Activated naive CD4-positive, alpha-beta T cell treated with Interleukin-2 at 50 U/mL for 16 hours (primary cell): ENCODE data around the gene KCTD17.

ENCODE experiments used
- DNase-seq: peaks from one replicate; pipeline ENCODE4 v3.0.0-alpha.2; 2020

KCTD17 gene

DNA sequence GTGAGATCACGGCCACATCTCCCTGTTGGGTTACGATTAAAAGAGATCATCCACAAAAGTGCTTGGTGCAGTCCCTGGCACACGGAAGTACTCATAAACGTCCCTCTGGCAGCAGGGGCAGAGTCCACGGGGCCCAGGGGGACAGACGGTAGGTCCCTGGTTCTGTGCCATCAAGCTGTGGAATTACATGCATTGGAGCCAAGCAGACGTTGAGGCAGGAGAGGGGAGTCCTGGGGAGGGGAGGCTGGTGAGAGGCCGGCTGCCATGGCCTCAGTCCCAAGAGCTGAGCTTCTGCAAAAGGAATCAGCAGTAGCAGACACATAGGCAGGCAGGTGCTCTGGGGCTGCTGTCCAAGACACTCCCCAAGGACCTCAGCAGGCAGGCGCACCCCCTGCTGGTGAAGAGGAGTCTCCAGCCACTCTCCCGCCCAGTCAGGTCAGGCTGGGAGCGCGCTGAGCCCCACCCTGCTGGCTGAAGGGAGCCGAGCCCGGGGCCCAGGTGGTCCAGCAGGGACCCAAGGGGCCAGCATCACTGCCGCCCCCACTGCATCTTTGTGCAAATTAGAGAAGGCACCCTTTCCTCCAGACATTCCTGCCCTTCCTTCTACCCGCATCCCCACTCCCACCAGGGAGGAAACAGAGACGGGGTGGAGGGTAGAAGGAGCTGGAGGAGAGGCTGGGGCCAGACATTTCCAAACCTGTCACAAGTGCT lies 7.6 kb upstream of the KCTD17 start:
- DNase-seq: peak; percentile 53

DNA sequence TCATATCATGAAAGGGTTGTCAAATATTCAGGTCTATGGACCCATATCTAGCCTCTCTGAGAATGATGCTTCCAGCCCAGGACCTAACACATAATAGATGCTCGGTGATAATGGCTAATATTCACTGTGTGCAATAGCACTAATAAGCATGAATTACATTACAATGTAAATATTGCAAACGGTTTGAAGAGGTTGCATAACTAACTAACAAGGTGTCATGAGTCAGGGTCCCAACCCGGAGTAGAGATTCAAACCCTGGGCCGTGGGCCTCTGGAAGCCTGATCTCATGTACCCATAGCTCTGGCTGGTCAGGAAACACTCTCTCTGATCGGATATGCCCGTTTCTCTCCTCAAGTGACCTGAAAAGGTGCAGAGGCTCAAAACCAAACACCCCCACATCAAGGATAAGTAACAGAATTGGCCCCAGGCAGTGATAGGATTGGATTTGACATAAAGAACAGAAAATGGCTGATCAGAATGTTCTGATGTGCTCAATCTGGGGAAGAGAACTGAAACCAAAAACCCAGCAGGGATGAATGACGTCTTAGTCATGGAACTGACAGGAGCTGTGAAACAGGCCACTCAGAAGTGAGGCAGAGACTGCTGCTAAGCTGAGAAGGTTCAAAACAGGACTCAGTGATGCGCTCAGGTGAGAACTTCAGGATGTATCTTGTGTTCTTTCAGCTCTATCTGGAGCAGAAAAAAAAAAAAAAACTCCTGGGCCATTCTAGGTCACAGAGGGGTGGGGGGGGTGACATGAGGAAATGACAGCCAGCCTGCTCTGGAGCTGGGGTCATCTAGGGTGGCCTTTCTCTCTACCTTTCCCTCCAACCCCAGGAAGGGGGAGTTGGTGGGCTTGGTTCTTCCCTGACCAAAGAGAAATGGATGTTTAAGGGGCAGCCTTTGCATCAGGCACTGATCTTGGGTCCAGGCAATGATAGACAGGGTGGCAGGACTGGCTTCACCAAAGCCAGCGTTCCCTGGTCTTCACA lies 6.6 kb upstream of the KCTD17 start:
- DNase-seq: no peak

DNA sequence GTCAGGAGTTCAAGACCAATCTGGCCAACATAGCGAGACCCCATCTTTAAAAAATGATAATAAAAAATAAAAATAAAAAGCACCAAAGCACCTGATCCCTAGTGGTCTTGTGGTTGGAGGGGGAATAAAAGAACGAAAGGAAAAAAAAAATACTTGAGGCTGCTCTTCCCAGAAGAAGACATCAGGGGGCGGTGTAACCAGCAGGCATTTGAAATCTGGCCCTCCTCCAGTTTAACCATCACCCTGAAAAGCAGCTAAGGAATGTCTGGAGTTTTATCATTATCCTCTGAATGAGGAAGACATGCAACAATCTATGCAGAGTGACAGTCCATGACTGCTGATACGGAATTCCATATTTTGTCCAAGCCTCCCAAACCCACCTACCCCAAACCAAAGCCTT lies 5.6 kb upstream of the KCTD17 start:
- no peak for DNase-seq

DNA sequence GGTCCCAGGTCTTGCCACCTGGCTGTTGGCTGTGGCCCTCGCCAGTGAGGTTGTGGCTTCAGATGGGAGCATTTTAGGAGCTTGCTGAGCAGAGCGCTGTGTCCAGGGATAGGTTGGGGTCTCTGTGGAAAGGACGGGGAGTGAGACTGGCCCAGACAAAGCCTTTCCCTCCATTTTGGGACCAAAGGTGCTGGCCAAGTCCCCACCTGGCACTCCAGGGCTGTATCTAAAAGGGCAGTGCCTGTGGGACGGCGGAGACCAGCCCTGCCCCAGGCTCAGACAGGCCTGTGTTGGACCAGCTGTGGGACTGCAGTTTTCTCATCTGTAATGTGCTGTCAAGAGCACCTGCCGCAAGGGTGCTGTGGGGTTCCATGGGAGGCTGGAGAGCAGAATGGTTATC lies 5.0 kb upstream of the KCTD17 start:
- DNase-seq: no peak

DNA sequence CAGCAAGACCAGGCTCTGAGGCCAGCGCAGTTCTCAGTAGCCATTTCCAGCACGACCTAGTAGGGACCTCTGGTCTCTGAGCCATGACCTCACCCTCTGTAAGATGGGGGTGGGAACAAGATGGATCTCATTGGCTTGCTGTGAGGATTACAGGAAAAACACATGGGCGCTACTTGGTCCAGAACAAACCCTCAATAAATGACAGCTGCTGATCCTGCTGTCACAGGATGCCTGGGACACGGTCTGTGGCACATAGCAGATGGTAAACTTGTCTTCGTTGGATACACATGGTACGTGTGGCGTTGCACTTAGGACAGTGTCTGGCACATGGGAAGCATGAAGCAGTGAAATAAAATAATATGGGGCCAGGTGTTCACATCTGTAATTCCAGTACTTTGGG lies 4.5 kb upstream of the KCTD17 start:
- no peak for DNase-seq

DNA sequence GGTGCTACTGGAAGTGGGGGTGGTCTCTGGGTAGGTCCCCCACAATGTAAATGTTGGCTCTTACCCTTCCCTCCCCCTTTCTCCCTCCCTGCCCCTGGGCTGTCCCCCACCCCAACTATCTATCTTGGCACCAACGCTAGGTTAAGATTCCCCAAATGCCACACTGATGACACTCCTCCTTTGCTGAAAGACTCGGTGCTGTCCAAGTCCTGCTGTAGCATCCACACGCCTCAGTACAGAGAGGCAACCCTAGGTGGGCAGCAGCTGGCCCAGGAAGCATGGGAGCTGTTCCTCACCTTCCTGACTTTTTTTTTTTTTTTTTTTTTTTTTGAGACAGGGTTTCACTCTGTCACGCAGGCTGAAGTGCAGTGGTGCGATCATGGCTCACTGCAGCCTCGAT lies 3.4 kb upstream of the KCTD17 start:
- DNase-seq: no peak

DNA sequence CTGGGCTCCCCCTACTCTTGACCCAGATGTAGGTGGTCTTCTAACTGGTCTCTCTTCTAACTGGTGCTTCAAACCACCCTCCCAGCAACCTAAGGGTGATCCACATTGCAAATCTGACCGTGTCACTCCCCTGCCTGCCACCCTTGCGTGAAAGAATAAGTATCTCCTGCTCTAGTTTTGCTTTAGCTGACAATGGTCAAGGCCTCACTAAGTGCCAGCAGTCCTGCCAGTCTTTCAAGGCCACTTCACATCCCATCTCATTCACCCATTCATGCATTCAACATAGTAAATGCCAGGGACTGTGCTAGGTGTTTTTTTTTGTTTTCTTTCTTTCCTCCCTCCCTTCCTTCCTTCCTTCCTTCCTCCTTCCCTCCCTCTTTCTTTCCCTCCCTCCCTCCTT lies 2.3 kb upstream of the KCTD17 start:
- no peak for DNase-seq

DNA sequence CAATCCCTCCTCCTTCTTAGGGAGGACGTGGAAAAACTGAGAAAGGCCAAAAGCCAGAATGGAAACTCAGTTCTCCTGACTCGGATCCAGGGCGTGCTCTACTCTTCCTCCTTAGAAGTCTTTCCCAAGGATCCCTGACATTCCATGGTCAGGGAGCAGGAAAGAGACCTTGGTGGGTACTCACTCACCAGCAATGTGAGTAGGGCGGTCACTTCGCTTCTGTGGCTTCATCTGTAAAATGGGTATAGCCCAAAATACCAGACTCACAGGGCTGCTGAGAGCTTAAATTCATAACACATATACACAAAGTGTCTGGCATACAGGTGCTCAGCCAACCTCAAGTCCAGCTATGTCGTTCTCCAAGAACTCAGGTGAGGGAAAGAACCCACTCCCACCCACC lies 629 bp upstream of the KCTD17 start:
- DNase-seq: no peak

DNA sequence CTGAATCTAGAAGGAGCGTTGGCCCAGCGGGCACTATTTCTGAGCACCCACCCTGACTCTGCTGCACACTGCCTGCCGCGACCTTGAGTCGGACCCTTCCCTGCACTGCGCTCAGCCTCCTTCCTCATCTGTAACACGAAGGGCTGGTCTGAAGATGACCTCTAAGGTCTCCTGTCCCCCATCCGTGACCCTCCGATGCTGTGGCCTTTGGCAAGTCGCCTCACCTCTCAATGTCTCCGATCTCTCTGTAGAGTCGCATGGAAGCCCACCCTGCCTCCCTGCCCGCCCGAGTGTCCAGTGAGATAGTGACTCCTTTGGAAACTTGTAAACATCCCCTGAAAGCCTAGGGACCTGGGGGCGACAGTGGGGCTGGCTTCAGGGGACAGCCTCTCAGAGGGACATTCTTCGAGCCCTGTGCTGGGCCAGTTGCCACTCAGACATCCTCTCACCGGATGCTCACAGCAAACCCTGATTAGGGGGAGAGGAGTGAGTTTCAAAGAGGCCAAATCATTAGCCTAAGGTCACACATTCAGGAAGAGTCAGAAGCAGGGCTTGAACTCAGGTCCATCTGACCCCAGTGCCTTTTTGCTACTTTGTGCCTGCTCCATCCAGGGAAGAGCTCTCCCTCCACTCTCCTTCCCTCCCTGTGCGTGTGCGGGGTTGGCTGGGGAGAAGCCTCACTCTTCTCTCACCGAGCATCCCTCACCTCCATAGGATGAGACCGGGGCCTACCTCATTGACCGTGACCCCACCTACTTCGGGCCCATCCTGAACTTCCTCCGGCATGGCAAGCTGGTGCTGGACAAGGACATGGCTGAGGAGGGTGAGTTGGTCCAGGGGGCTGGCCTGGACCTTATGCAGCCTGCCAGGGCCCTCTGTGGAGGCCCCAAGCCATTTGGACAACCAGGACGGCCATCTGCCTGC lies 1.1 kb downstream of the KCTD17 start:
- DNase-seq: no peak

DNA sequence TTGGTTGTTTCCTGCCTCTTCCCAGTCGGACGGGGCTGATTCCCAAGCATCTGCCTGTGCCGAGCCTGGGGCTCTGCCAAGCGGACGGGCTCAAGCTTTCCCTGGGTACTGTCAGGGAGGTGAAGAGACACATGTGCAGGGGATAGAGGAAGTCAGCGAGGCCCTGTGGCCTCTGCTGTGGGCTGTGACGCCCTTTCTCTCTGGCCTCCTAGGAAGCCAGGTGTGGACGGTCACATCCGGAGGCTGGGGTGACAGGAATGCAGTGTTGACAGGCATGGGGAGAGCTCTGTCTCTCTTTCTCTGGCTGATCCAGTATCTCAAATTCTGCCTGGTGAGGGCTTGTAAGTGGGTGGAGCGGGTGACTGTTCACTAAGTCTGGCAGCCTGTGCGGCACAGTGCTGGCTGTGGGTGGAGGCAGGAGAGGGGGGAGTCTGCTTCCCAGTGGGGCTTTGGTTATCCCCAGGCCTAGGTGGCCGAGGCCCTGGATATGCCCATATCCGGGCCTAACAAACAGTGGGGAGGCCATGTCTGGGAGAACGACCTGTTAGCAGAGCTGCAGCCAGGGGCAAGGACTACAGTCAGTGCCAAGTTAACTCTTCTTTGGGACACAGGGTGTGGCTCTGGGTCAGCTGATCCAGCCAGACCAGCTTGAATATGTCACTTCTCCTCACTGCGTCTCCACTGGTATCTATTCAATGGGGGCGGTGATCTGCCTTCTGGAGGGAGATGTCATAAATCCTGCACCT lies 1.9 kb downstream of the KCTD17 start:
- DNase-seq: no peak

DNA sequence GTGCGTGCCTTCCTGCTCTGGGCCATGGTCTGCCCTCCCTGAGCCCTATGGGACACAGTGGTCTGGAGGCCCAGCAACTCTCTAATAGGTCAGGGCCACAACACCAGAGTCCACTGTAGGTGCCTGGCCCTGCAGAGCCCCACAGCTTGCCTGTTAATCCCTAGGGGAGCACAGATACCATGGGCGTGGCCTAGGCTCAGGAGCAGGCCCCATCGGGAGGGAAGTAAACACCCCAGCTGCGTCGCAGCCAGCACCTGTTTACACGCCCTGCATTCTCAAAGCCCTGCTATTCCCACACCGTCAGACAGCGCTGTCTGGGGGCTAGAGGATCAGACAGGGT lies 2.5 kb downstream of the KCTD17 start:
- no peak for DNase-seq

DNA sequence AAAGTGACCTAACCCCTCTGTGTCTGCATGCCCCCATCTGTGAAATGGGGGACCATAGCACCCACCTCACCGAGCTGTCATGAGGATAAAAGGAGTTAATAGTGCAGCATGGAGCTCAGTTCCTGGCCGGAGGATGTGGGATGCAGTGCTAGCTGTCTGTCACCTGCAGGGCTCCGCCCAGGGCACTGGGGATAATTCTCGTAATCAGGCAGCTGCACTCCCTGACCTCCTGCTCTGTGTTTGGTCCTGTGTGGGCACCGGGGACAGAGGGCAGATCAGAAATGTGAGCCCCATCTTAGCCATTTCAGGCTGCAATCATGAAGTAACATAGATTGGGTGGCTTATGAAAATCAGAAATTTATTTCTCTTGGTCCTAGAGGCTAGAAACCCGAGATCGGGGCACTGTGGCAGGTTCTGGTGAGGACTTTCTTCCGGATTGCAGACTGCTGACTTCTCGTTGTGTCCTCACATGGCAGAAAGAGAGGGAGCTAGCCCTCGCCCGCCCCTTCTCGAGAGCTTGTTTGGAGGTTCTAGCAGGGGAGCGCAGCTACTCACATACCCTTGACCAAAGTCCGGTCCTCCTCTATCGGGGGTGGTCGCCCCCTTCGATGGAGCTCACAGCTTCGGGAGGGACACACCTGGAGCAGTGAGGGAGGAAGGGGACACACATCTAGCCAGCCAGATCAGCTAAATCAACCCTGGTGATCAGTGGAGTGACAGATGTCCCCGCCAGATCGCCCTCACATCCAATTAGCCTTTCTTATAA lies 3.2 kb downstream of the KCTD17 start:
- no peak for DNase-seq

DNA sequence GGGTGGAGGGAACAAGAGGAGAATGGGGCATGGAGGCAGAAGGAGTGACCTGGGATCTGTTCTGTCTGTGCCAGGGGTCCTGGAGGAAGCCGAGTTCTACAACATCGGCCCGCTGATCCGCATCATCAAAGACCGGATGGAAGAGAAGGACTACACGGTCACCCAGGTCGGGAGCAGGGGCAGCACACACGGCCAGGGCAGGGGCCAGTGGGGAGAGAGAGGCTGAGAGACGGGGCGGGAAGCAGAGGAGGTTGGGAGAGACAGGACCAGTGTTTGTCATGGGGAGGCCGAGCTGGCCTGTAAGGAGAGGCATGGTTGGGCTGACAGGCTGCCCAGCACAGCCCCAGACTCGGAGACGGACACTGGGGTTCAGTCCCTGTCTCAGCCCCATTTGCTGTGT lies 4.7 kb downstream of the KCTD17 start:
- no peak for DNase-seq

DNA sequence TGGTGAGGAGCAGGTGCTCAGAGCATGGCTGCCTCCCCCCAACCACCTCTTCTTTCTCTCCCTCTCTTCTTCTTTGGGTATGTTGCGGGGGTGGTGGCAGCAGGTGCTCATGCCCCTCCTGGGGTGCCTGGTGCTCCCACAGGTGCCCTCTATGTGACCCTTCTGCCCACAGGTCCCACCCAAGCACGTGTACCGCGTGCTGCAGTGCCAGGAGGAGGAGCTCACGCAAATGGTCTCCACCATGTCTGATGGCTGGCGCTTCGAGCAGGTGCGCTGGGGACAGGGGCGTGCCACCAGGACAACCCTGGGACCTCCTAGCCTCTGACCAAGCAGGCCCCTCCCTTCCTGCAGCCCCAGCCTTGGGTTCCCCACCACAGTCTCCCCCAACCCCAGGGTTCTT lies 5.7 kb downstream of the KCTD17 start:
- no peak for DNase-seq

DNA sequence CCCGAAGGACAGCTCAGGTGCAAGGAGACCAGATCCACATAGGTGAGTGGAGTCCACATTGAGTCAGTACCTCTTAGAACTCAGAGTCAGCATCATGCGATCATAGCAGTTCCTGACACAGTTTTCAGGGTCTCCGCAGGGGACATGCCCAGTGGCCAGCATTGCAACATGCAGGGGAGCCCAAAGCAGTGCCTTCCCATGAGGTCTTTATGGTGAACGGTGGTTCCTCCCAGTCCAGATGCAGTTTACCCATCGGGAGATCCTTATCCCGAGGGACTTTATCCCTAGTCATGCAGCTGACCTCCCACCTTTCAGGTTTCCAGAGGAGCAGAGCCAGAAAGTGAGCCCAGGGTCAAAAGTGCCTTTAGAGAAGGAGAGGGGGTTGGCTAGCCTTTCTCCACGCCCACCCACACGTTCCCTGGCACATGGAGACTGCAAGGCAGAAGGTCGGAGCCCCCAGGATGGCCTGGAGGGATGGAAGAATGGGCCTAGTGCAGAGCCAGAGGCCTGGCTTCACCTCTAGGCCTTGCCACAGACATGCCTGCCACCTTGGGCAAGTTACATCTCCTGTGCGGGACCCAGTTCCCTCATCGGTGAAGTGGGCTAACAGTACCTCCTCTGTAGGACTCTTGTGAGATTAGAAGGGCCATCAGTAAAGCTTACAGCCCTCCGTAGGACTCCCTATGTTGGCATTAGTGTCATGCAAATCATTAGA lies 6.4 kb downstream of the KCTD17 start:
- no peak for DNase-seq

DNA sequence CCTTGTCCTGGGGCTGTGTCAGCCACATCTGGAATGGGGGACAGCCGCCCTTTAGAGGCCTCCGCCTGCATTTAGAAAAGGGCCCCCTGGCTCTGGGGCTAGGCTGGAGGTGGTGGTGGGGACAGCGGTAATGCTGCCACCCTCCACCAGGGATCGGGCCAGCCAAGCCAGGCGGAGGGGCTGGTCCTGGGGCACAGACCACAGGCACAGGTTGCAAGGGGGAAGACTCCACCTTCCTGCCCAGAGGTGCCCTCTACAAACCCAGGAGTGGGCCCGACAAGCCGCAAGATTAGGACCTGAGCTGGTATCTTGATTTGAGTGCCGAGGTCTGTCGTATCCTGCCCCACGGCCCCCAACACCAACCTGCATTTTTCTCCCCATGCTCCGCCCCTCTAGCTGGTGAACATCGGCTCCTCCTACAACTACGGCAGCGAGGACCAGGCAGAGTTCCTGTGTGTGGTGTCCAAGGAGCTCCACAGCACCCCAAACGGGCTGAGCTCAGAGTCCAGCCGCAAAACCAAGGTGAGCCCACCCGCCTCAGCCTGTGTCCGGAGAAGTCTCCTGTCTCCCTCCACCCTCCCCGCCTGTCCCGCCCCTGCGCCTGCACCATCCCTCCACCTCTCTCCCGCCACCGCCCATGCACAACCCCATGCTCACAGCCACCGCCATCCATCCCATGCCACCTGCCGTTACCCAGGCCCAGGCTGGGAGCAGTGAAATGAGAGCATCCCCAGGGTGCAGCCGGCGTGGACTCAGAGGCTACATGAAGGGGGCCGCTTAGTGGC lies 7.6 kb downstream of the KCTD17 start:
- no peak for DNase-seq

DNA sequence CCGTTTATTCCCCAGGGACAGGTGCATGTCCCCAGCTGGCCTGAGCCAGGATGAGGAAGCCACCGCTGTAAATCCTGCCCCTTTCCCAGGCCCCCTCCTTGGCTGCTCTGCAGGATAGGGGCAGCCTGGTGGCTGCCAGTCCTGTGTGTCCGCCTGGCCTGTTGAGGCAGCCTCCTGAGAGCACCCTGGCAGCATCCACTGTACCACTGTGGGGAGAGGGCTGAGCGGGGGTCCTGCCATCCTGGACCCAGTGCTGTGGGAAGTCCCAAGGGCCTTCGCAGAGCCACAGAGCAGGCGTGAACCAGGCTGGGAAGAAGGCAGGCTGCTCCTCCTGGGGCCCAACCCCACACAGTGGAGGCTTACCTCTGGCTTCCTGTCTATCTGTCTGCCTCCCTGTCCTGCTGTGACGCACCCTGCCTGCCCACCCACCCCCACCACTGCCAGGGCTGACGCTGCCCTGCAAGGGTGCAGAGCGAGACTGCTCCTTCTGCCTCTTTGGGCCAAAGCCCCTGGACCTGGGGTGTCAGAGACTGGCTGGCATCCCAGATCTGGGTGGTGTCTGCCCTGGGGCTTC lies 8.4 kb downstream of the KCTD17 start:
- no peak for DNase-seq

DNA sequence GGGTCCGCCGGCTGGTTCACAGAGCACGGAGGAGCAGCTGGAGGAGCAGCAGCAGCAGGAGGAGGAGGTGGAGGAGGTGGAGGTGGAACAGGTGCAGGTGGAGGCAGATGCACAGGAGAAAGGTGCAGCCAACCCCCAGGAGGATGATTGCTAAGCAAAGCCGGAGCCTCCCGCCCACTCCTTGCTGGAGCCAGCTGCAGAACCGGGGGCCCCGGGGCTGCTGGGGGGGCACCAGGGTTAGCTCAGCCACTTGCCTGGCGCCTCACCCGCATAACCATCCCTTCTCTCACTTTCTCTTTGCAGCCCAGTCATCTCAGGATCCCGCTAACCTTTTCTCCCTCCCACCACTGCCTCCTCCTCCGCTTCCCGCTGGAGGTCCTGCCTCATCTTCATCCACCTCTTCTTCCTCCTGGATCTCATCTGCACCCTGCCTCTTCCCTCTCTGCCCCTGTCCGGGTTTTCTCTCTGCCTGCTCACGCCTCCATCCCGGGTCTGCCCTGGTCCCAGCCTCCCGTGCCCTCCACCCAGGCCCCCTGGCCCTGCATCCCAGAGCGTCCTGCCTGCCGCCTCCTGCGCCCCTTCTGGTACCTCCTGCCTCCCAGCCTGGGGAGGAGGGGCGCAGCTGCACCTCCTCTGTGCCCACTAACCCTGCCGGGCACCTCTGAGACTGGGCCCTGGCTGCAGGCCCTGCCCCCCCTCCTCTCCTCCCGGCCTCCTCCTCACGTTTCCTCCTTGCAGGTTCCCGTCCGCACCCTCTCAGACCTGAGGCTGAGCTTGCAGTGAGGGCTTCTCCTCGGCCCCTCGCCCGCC lies 9.5 kb downstream of the KCTD17 start:
- DNase-seq: peak; percentile 70
